Measurements from ENCODE around the gene NUDC. TPM values are rescaled to one million over a fixed set of nuclear protein-coding genes. Genes with fewer than 3 reads are reported as not detected.
A peak's percentile ranks its signal among the peaks of the same experiment; 100 is the strongest.

The NUDC gene
- total RNA-seq, 1 experiment from 2014 or later, result 118 TPM

- TF ChIP-seq ZNF671 (CRISPR knock-in tag; IDR thresholded peaks at IDR 0.05) (no peak), SP1 (CRISPR knock-in tag; conservative IDR thresholded peaks at IDR 0.05) (peak; percentile 53), CREB1 (CRISPR knock-in tag; IDR thresholded peaks at IDR 0.05) (no peak), ATF3 (CRISPR knock-in tag; conservative IDR thresholded peaks at IDR 0.05) (no peak)
These were observed 21.3 kb upstream of the NUDC start, which contains the start of gene GPATCH3 (continued) for GRCh38 chr1:26900001-26900814.

GRCh38 chr1:26900815-26901511 lies 20.6 kb upstream of the NUDC start:
- ATAC-seq, result no peak

GRCh38 chr1:26907071-26907917 lies 14.2 kb upstream of the NUDC start:
- CTCF ChIA-PET, result no interaction called here

More at GRCh38 chr1:26900815-26901511, 20.6 kb upstream of the NUDC start:
- no peaks in the 10 kb centered on the region for H3K9me3 Mint-ChIP-seq
- ChIA-PET POLR2A (interaction anchor here (0.5 to 1.8 kb wide), 7 partner anchors 11 to 669 kb away, joined by 3 to 15 read pairs (median 3); partner anchors contain the start of genes GPN2 and NUDC), CTCF (interaction anchor here (0.8 to 2.9 kb wide), 6 partner anchors 11 to 196 kb away, joined by 3 to 11 read pairs (median 3); partner anchors contain the start of genes GPN2 and NR0B2)
- DNase-seq (ENCODE audit: low spot score), result no peak
- H3K36me3 Mint-ChIP-seq, result peaks cover 8% of the 10 kb centered on the region
- TF ChIP-seq HMGA2 (CRISPR knock-in tag; IDR thresholded peaks at IDR 0.05) (no peak), ZNF121 (CRISPR knock-in tag; IDR thresholded peaks at IDR 0.05) (peak; percentile 49; the same call in 1 of the 2 replicates)
- H3K27ac Mint-ChIP-seq, result peak overlapping the region; percentile 98
- peaks cover 11% of the 10 kb centered on the region for H3K4me1 Mint-ChIP-seq
- no peaks in the 10 kb centered on the region; the same call in 1 of the 2 replicates for H3K27me3 Mint-ChIP-seq (ENCODE audit: low read depth)
- peak overlapping the region; percentile 95 for H3K4me3 Mint-ChIP-seq

More at GRCh38 chr1:26907071-26907917, 14.2 kb upstream of the NUDC start:
- no peaks in the 10 kb centered on the region for H3K36me3 Mint-ChIP-seq
- DNase-seq (ENCODE audit: low spot score) (no peak), ATAC-seq (no peak)
- no peak for TF ChIP-seq STAT6 (CRISPR knock-in tag; conservative IDR thresholded peaks at IDR 0.05; ENCODE audit: low read depth)
- TF ChIP-seq ZNF219 (CRISPR knock-in tag; IDR thresholded peaks at IDR 0.05; ENCODE audit: borderline replicate concordance), result no peak
- no peak for TF ChIP-seq ZBTB21 (CRISPR knock-in tag; IDR thresholded peaks at IDR 0.05; ENCODE audit: borderline replicate concordance)
- no peak for TF ChIP-seq MAX (CRISPR knock-in tag; IDR thresholded peaks at IDR 0.05)
- TF ChIP-seq CBFB (CRISPR knock-in tag; IDR thresholded peaks at IDR 0.05; ENCODE audit: low read depth), result no peak
- no peak for TF ChIP-seq ZNF317 (CRISPR knock-in tag; IDR thresholded peaks at IDR 0.05; ENCODE audit: borderline replicate concordance, low read depth)
- no peak for TF ChIP-seq TCF7 (CRISPR knock-in tag; IDR thresholded peaks at IDR 0.05; ENCODE audit: low read depth)
- no peak for TF ChIP-seq CREB1 (CRISPR knock-in tag; IDR thresholded peaks at IDR 0.05)
- no peak for TF ChIP-seq USF1 (CRISPR knock-in tag; IDR thresholded peaks at IDR 0.05)
- TF ChIP-seq ZNF121 (CRISPR knock-in tag; IDR thresholded peaks at IDR 0.05), result no peak
- no peak for TF ChIP-seq ZNF423 (CRISPR knock-in tag; IDR thresholded peaks at IDR 0.05)
- TF ChIP-seq GABPB1 (CRISPR knock-in tag; IDR thresholded peaks at IDR 0.05), result no peak
- no peak for TF ChIP-seq ZSCAN18 (CRISPR knock-in tag; IDR thresholded peaks at IDR 0.05)
- TF ChIP-seq FOXP1 (CRISPR knock-in tag; IDR thresholded peaks at IDR 0.05; ENCODE audit: borderline replicate concordance), result no peak
- 0 out of 2 replicates have a peak overlapping the region, but pooled peaks have one; percentile 2 for H3K27ac Mint-ChIP-seq
- H3K27me3 Mint-ChIP-seq (ENCODE audit: low read depth), result peaks cover 10% of the 10 kb centered on the region; the same call in 1 of the 2 replicates
- no peak overlapping the region for H3K4me3 Mint-ChIP-seq
- no peaks in the 10 kb centered on the region for H3K4me1 Mint-ChIP-seq
- no peaks in the 10 kb centered on the region for H3K9me3 Mint-ChIP-seq
- POLR2A ChIA-PET, result no interaction called here
